Measurements from ENCODE around the gene GDF15.
"Not testable (repeated sequence)": the region's sequence is repeated elsewhere in the genome, so short reads cannot be mapped to it uniquely, and the experiment has no call there.

GDF15 gene

DNA sequence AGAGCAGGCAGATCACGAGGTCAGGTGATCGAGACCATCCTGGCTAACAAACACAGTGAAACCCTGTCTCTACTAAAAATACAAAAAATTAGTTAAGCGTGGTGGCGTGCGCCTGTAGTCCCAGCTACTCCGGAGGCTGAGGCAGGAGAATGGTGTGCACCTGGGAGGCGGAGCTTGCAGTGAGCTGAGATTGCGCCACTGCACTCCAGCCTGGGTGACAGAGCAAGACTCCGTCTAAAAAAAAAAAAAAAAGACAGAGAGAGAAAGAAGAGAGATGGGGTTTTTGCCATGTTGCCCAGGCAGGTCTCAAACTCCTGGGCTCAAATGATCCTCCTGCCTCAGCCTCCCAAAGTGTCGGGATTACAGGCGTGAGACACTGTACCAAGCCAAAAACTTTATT is 19.8 kb downstream of the GDF15 start:
- H3K27me3 ChIP-seq (ENCODE audit: control insufficient read depth in 2 of 2, insufficient read depth in 2 of 2, low read length in 2 of 2); H3K27ac ChIP-seq (ENCODE audit: low read depth in 2 of 2, low read length in 2 of 2); H3K9ac ChIP-seq (ENCODE audit: low read depth in 1 of 2, low read length in 2 of 2); H3K4me3 ChIP-seq (ENCODE audit: low read length in 2 of 2); H3K9me3 ChIP-seq (ENCODE audit: control insufficient read depth in 2 of 2, low read length in 2 of 2); H3K36me3 ChIP-seq (ENCODE audit: control insufficient read depth in 2 of 2, insufficient read depth in 2 of 2, low read length in 2 of 2): not testable (repeated sequence)
- peaks cover 9 to 18% of the 10 kb centered on the region in 2 donors for H3K4me1 ChIP-seq (ENCODE audit: control insufficient read depth in 2 of 2, insufficient read depth in 2 of 2, low read length in 2 of 2)

DNA sequence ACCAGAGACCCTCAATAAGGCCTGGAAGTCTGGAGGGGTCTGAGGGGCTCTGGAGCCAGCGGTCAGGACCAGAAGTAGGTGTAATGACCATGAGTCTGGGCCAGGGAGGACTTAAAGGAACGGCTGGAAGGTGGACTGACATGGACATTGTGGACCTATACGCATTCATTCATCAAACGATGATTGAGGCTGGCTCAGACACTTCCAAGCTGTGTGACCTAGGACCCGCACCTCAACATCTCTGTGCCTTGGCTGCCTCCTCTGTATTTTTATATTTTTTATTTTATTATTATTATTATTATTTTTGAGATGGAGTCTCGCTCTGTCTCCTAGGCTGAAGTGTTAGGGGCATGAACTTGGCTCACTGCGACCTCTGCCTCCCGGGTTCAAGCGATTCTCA is 20.8 kb downstream of the GDF15 start:
- H3K27me3 ChIP-seq (ENCODE audit: control insufficient read depth in 2 of 2, insufficient read depth in 2 of 2, low read length in 2 of 2): no peaks in the 10 kb centered on the region
- H3K9ac ChIP-seq (ENCODE audit: low read depth in 1 of 2, low read length in 2 of 2): no peak overlapping the region
- H3K9me3 ChIP-seq (ENCODE audit: control insufficient read depth in 2 of 2, low read length in 2 of 2): no peaks in the 10 kb centered on the region
- no peaks in the 10 kb centered on the region for H3K36me3 ChIP-seq (ENCODE audit: control insufficient read depth in 2 of 2, insufficient read depth in 2 of 2, low read length in 2 of 2)
- H3K27ac ChIP-seq (ENCODE audit: low read depth in 2 of 2, low read length in 2 of 2): no peak overlapping the region
- H3K4me3 ChIP-seq (ENCODE audit: low read length in 2 of 2): no peak overlapping the region
- H3K4me1 ChIP-seq (ENCODE audit: control insufficient read depth in 2 of 2, insufficient read depth in 2 of 2, low read length in 2 of 2): peaks cover 9 to 18% of the 10 kb centered on the region in 2 donors

DNA sequence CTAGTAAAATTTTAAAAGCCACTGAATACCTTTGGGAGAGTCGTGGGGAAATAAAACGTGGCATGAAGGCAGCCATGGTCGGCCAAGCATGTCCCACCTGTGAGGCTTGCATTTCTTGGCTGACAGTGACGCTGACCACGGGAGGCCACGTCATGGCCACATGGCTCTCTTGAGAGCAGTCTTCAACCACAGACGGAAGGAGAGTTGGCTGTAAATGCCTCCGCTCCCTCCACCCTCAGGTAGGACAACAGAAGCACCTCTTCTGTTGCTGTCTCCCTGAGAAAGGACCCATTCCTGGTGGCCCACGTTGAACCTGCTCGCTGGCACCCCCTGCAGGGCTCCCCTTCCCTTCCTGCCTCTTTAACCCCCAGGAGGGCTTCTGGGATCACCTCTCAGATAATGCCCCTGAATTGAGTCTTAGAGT is 22.1 kb downstream of the GDF15 start:
- H3K9ac ChIP-seq (ENCODE audit: low read depth in 1 of 2, low read length in 2 of 2): peak overlapping the region; percentile 5
- no peaks in the 10 kb centered on the region for H3K27me3 ChIP-seq (ENCODE audit: control insufficient read depth in 2 of 2, insufficient read depth in 2 of 2, low read length in 2 of 2)
- peak overlapping the region in 1 of 2 donors; percentile 4 for H3K27ac ChIP-seq (ENCODE audit: low read depth in 2 of 2, low read length in 2 of 2)
- H3K4me3 ChIP-seq (ENCODE audit: low read length in 2 of 2): no peak overlapping the region
- H3K4me1 ChIP-seq (ENCODE audit: control insufficient read depth in 2 of 2, insufficient read depth in 2 of 2, low read length in 2 of 2): peaks cover 9% of the 10 kb centered on the region in 2 donors
- H3K36me3 ChIP-seq (ENCODE audit: control insufficient read depth in 2 of 2, insufficient read depth in 2 of 2, low read length in 2 of 2): no peaks in the 10 kb centered on the region
- H3K9me3 ChIP-seq (ENCODE audit: control insufficient read depth in 2 of 2, low read length in 2 of 2): no peaks in the 10 kb centered on the region

DNA sequence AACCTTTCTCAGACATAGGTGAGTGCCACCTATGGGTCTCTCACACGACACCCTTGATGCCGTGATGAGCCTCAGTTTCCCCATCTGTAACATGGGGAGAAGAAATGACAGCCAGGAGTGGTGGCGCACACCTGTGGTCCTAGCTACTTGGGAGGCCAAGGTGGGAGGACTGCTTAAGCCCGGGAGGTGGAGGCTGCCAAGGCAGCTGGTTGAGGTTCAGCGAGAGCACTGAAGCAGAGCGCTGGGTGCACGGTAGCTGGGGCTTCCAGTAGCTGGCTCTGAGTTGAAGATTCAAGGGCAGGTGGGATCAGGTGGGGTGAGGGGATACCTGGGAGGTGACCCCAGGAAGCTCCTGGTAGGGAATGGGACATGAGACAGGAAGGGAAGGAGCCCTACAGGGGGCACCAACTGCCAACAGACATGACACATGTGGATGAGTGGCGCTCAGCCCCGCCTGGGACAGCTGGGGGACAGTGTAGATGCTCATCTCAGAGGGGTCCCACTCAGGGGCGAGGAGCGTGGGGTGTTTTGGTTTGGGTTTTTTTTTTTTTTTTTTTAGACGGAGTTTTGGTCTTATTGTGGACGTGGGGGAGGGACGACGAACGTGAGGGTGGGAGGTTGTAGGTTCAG is 26.8 kb downstream of the GDF15 start:
- H3K27me3 ChIP-seq (ENCODE audit: control insufficient read depth in 2 of 2, insufficient read depth in 2 of 2, low read length in 2 of 2): peaks cover 3% of the 10 kb centered on the region in 2 donors
- H3K4me3 ChIP-seq (ENCODE audit: low read length in 2 of 2): no peak overlapping the region
- H3K9ac ChIP-seq (ENCODE audit: low read depth in 1 of 2, low read length in 2 of 2): no peak overlapping the region
- no peak overlapping the region for H3K27ac ChIP-seq (ENCODE audit: low read depth in 2 of 2, low read length in 2 of 2)
- H3K36me3 ChIP-seq (ENCODE audit: control insufficient read depth in 2 of 2, insufficient read depth in 2 of 2, low read length in 2 of 2): no peaks in the 10 kb centered on the region
- H3K9me3 ChIP-seq (ENCODE audit: control insufficient read depth in 2 of 2, low read length in 2 of 2): no peaks in the 10 kb centered on the region
- peaks cover 17 to 35% of the 10 kb centered on the region in 2 donors for H3K4me1 ChIP-seq (ENCODE audit: control insufficient read depth in 2 of 2, insufficient read depth in 2 of 2, low read length in 2 of 2)

DNA sequence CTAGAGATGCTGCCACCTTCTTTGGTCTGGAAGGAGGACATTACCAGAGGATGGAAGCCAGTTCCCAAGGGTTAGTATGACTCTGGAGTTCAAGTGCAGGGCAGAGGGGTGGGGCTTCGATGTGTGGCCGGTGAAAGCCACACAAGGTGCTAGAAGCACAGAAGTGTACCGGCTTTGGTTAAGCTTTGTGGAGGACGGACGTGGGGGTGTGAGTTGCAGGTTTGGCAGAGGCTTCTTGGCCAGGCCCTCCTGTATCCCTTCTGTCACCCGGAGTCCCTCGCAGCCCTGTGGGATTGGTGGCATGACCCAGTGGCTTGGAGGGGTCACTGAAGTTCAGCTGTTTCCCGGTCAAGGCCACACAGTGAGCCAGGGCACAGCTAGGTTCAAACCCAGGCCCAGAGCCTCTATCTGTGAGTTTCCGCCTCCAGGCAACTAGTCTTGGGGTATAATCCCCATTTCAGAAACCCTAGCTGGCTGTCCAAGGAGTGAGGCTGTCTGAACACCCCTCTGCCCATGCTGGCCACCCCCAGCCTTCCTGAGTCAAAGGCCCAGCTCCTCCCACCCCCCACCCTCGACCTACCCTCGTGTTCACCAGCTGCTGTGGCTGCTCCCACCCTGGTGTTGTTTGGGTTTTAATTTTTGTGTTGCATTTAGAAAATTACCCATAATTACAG is 28.7 kb downstream of the GDF15 start:
- H3K4me3 ChIP-seq (ENCODE audit: low read length in 2 of 2): no peak overlapping the region
- H3K36me3 ChIP-seq (ENCODE audit: control insufficient read depth in 2 of 2, insufficient read depth in 2 of 2, low read length in 2 of 2): no peaks in the 10 kb centered on the region
- no peaks in the 10 kb centered on the region for H3K9me3 ChIP-seq (ENCODE audit: control insufficient read depth in 2 of 2, low read length in 2 of 2)
- peaks cover 30 to 43% of the 10 kb centered on the region in 2 donors for H3K4me1 ChIP-seq (ENCODE audit: control insufficient read depth in 2 of 2, insufficient read depth in 2 of 2, low read length in 2 of 2)
- peak overlapping the region; percentile 79 to 89 for H3K27ac ChIP-seq (ENCODE audit: low read depth in 2 of 2, low read length in 2 of 2)
- peaks cover 8 to 9% of the 10 kb centered on the region in 2 donors for H3K27me3 ChIP-seq (ENCODE audit: control insufficient read depth in 2 of 2, insufficient read depth in 2 of 2, low read length in 2 of 2)
- H3K9ac ChIP-seq (ENCODE audit: low read depth in 1 of 2, low read length in 2 of 2): peak overlapping the region; percentile 14 to 43

DNA sequence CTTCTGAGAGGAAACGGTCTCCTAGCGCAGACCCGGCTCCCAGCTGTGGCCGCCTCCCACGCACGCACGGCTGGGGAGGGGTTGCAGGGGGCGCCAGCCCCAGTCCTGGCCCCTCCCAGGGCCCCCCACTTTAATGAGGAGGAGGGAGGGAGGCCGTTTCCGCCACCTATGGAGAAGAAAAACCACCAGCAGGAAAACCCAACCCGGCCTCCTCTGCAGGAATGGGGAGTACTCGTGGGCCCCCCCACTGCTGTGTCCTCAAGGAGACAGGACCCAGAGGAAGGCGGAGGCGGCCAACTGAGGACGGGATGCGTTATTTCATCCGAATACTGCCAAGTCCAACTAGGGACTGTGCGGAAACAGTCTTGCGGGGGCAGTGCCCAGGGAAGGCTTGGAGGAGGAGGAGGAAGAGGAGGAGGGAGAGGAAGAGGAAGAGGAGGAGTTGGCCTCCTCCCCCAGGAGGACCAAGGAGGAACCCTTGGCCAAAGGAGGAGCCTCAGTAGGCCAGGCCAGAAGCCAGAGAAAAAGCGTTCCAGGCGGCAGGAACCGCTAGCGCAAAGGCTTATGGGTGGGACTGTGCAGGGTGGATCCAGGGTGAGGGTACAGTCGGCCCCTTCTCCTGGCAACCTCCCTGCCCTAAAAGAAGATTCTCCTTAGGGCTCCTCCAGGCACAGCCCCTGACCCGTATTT is 29.4 kb downstream of the GDF15 start:
- Histone ChIP-seq H3K4me3 (ENCODE audit: low read length in 2 of 2) (peak overlapping the region in 1 of 2 donors; percentile 4), H3K9ac (ENCODE audit: low read depth in 1 of 2, low read length in 2 of 2) (peak overlapping the region; percentile 17 to 43), H3K27ac (ENCODE audit: low read depth in 2 of 2, low read length in 2 of 2) (peak overlapping the region; percentile 79 to 89), H3K36me3 (ENCODE audit: control insufficient read depth in 2 of 2, insufficient read depth in 2 of 2, low read length in 2 of 2) (no peaks in the 10 kb centered on the region), H3K27me3 (ENCODE audit: control insufficient read depth in 2 of 2, insufficient read depth in 2 of 2, low read length in 2 of 2) (peaks cover 8 to 9% of the 10 kb centered on the region in 2 donors), H3K9me3 (ENCODE audit: control insufficient read depth in 2 of 2, low read length in 2 of 2) (no peaks in the 10 kb centered on the region), H3K4me1 (ENCODE audit: control insufficient read depth in 2 of 2, insufficient read depth in 2 of 2, low read length in 2 of 2) (peaks cover 30 to 43% of the 10 kb centered on the region in 2 donors)

DNA sequence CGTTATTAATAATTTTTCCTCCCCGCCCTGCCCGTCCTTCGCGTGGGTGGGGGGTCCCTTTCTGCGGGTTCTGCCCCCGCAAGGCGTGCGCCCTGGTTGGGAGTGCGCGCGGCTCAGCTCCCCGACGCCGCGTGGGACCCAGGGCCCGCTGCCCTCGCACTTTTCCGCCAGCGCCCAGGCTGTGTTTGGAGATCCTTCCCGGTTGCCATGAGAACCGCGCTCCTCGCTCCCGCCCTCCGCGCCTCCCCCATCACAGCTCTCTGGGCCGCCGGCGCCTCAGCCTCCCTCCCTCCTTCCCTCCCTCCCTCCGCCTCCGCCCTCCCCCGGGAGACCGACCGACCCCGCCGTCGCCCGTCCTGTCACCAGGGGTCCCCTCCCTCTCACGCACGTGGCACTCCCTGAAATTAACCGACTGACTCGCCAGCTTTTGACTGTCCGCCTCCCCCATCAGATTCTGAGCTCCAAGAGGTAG is 30.9 kb downstream of the GDF15 start:
- Histone ChIP-seq H3K9ac (ENCODE audit: low read depth in 1 of 2, low read length in 2 of 2) (peak overlapping the region; percentile 38 to 56), H3K36me3 (ENCODE audit: control insufficient read depth in 2 of 2, insufficient read depth in 2 of 2, low read length in 2 of 2) (no peaks in the 10 kb centered on the region), H3K9me3 (ENCODE audit: control insufficient read depth in 2 of 2, low read length in 2 of 2) (no peaks in the 10 kb centered on the region), H3K4me3 (ENCODE audit: low read length in 2 of 2) (peak overlapping the region; percentile 41 to 56), H3K27me3 (ENCODE audit: control insufficient read depth in 2 of 2, insufficient read depth in 2 of 2, low read length in 2 of 2) (peaks cover 8 to 9% of the 10 kb centered on the region in 2 donors), H3K4me1 (ENCODE audit: control insufficient read depth in 2 of 2, insufficient read depth in 2 of 2, low read length in 2 of 2) (peaks cover 35 to 46% of the 10 kb centered on the region in 2 donors), H3K27ac (ENCODE audit: low read depth in 2 of 2, low read length in 2 of 2) (peak overlapping the region; percentile 79 to 89)

DNA sequence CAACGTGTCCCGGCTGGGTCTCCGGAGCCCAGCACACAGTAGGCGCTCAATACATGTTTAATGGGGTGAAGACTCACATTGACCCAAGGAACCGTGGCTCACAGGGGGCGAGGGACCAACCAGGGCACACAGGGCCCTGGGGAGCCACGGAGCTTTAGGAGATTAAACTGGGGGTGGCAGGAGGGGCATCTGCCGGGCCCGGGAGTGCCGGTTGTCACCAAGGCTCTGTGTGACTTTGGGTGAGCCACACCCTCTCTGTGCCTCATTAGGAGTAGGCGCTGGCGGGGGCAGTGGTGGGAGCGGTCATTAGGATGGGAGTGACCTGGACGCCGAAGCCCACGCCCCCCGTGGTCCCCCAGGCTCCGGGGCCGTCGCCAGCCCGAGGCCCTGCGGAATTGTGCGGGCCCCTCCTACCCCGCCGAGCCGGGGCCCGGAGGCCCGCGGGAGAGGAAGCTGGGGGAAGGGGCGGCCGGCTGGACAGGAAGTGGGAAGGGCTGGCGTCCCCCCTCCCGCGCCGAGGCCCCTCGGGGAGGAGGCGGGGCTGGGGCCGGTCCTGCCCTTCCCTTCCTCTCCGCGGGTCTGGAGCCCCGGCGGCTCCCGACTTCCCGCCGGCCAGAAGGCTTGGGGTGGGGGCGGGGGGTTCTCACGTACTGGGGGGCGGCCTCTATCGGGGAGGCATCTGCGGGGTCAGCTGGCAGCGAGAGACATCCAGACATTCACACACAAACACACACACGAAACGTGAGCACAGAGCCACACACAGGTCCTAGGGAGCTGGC is 31.5 kb downstream of the GDF15 start:
- peaks cover 36 to 46% of the 10 kb centered on the region in 2 donors for H3K4me1 ChIP-seq (ENCODE audit: control insufficient read depth in 2 of 2, insufficient read depth in 2 of 2, low read length in 2 of 2)

DNA sequence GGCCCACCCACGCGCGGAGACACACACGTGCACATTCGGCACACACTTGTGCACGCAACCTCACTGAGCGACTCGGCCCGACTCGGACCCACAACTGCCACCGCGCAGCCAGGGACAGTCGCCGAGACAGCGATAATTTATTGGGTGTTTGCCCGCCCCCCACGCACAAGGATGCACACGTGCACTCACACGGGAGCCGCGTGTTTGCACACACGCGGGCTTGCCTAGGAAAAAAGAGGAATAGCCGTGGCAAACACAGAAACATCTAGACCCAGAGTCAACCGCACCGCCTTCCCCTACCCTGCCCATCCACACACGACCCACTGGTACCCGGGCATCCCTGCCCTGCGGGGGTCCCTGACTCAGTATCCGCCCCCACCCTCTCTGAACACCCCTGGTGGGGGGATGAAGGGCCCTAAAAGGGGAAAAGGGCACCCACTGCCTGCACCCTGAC is 32.1 kb downstream of the GDF15 start:
- Histone ChIP-seq H3K9ac (ENCODE audit: low read depth in 1 of 2, low read length in 2 of 2) (peak overlapping the region in 1 of 2 donors; percentile 71), H3K27me3 (ENCODE audit: control insufficient read depth in 2 of 2, insufficient read depth in 2 of 2, low read length in 2 of 2) (peaks cover 8 to 9% of the 10 kb centered on the region in 2 donors), H3K36me3 (ENCODE audit: control insufficient read depth in 2 of 2, insufficient read depth in 2 of 2, low read length in 2 of 2) (peaks cover 0 to 2% of the 10 kb centered on the region in 2 donors), H3K27ac (ENCODE audit: low read depth in 2 of 2, low read length in 2 of 2) (peak overlapping the region; percentile 79 to 89), H3K9me3 (ENCODE audit: control insufficient read depth in 2 of 2, low read length in 2 of 2) (no peaks in the 10 kb centered on the region), H3K4me3 (ENCODE audit: low read length in 2 of 2) (peak overlapping the region; percentile 56 to 74), H3K4me1 (ENCODE audit: control insufficient read depth in 2 of 2, insufficient read depth in 2 of 2, low read length in 2 of 2) (peaks cover 42 to 46% of the 10 kb centered on the region in 2 donors)

More for the DNA sequence above, 31.5 kb downstream of the GDF15 start:
- Histone ChIP-seq H3K27me3 (ENCODE audit: control insufficient read depth in 2 of 2, insufficient read depth in 2 of 2, low read length in 2 of 2) (peaks cover 8 to 9% of the 10 kb centered on the region in 2 donors), H3K9me3 (ENCODE audit: control insufficient read depth in 2 of 2, low read length in 2 of 2) (no peaks in the 10 kb centered on the region), H3K27ac (ENCODE audit: low read depth in 2 of 2, low read length in 2 of 2) (peak overlapping the region; percentile 79 to 89), H3K4me3 (ENCODE audit: low read length in 2 of 2) (peak overlapping the region; percentile 41 to 56), H3K9ac (ENCODE audit: low read depth in 1 of 2, low read length in 2 of 2) (peak overlapping the region; percentile 38 to 56), H3K36me3 (ENCODE audit: control insufficient read depth in 2 of 2, insufficient read depth in 2 of 2, low read length in 2 of 2) (no peaks in the 10 kb centered on the region)

Measured in mucosa of rectum (tissue), 2 donors.